Activated CD4-positive, alpha-beta memory T cell treated with anti-CD3 and anti-CD28 coated beads, Interleukin-2, amount 10 ng/mL, durations not matched to agents 7 days and 5 days (primary cell): ENCODE results near the gene DAG1. TPM values are rescaled to one million over a fixed set of nuclear protein-coding genes. Genes with fewer than 3 reads are reported as not detected.

Experiments used
- CTCF ChIA-PET: fragments of 350-600 bp; sonication (Branson Sonifier 250); formaldehyde crosslinking; loops from one replicate; lab custom pipeline; 2021; ENCODE audit warnings: antibody characterized with exemption, inconsistent platforms; lab: Charles Lee
- POLR2A ChIA-PET: fragments of 350-600 bp; sonication (Branson Sonifier 250); formaldehyde crosslinking; loops from one replicate; lab custom pipeline; 2021; ENCODE audit warnings: antibody characterized with exemption; lab: Charles Lee
- DNase-seq: peaks from one replicate; pipeline ENCODE4 v3.0.0-alpha.2; 2020
- H3K27ac Mint-ChIP-seq: one replicate; pipeline ENCODE4 v1.8.0; 2021; ENCODE audit warnings: mild to moderate bottlenecking, mixed read lengths
- H3K27me3 Mint-ChIP-seq: one replicate; pipeline ENCODE4 v1.8.0; 2021; ENCODE audit warnings: mixed read lengths
- H3K36me3 Mint-ChIP-seq: one replicate; pipeline ENCODE4 v1.8.0; 2021; ENCODE audit warnings: low read depth, mixed read lengths
- H3K4me1 Mint-ChIP-seq: one replicate; pipeline ENCODE4 v1.8.0; 2021; ENCODE audit warnings: mixed read lengths
- H3K4me3 Mint-ChIP-seq: one replicate; pipeline ENCODE4 v1.8.0; 2021; ENCODE audit warnings: mild to moderate bottlenecking, mixed read lengths
- H3K9me3 Mint-ChIP-seq: one replicate; pipeline ENCODE4 v1.8.0; 2021; ENCODE audit warnings: mixed read lengths
- total RNA-seq, 2 experiments: library from RNA; stranded (reverse); gene quantifications; one replicate each; pipeline ENCODE4 v1.2.3, GENCODE V29; 2021

Gene DAG1
- total RNA-seq, 2 experiments from 2014 or later: 13.8 to 16.5 TPM

GRCh38 chr3:49456466-49456865 is 13.6 kb upstream of the DAG1 start:
- Mint-ChIP-seq H3K27ac (no peak overlapping the region), H3K9me3 (no peaks in the 10 kb centered on the region), H3K27me3 (no peaks in the 10 kb centered on the region), H3K4me1 (no peaks in the 10 kb centered on the region), H3K36me3 (no peaks in the 10 kb centered on the region), H3K4me3 (no peak overlapping the region)
- no peak for DNase-seq
- CTCF ChIA-PET: interaction anchor here (0.7 to 1.3 kb wide), 2 partner anchors 9 to 116 kb away, joined by 3 to 4 read pairs; partner anchors contain the start of gene USP4
- POLR2A ChIA-PET: no interaction called here

DNA sequence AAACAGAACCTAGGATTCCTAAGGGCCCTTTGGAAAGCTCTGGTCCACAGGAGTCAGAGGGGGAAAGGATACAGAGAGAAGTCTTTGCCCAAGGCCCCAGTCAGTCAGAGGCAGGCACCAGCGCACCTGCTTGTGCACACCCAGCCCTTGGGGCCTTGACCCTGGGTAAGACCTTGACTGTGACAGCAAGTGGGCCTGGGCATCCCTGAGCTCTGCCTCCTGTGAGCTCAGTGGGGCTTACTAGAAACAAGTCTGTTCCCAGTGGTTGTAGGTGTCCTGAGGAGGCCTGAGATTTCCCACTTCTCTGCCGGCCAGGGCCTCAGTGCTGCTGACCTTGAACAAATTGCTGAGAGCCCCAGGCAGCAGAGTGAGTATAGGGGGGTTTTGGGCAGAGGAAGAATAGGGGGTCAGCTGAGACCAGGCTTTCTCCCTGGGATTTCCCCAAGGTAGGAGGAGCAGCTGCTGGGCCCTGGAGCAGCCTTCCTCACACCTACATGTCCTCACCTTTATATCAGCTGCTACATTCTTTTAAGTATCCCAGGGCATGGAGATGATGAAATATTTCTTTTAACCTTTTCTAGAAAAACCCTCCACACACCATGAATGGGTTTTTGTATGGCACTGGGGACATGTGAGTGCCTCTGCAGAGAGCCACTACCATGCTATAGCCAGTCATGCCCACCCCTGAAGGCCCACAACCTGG is 9.7 kb upstream of the DAG1 start:
- Mint-ChIP-seq H3K4me1 (no peaks in the 10 kb centered on the region), H3K9me3 (no peaks in the 10 kb centered on the region), H3K27me3 (no peaks in the 10 kb centered on the region), H3K4me3 (no peak overlapping the region), H3K36me3 (no peaks in the 10 kb centered on the region), H3K27ac (no peak overlapping the region)
- ChIA-PET CTCF (interaction anchor here (1.5 kb wide), 1 partner anchor 10 kb away, joined by 6 read pairs; the partner anchor contains the start of gene DAG1), POLR2A (interaction anchor here (2.1 kb wide), 1 partner anchor 9 kb away, joined by 7 read pairs; the partner anchor contains the start of gene DAG1)
- DNase-seq: no peak

GRCh38 chr3:49460956-49461355 is 9.1 kb upstream of the DAG1 start:
- Mint-ChIP-seq H3K36me3 (no peaks in the 10 kb centered on the region), H3K27ac (no peak overlapping the region), H3K4me3 (no peak overlapping the region), H3K9me3 (no peaks in the 10 kb centered on the region), H3K4me1 (no peaks in the 10 kb centered on the region), H3K27me3 (no peaks in the 10 kb centered on the region)
- ChIA-PET POLR2A (interaction anchor here (2.1 kb wide), 1 partner anchor 9 kb away, joined by 7 read pairs; the partner anchor contains the start of gene DAG1), CTCF (interaction anchor here (1.5 kb wide), 1 partner anchor 9 kb away, joined by 6 read pairs; the partner anchor contains the start of gene DAG1)
- DNase-seq: no peak

- H3K27me3 Mint-ChIP-seq: no peaks in the 10 kb centered on the region
- no peak for DNase-seq
- H3K4me3 Mint-ChIP-seq: no peak overlapping the region
- no peaks in the 10 kb centered on the region for H3K36me3 Mint-ChIP-seq
- H3K27ac Mint-ChIP-seq: no peak overlapping the region
- no peaks in the 10 kb centered on the region for H3K4me1 Mint-ChIP-seq
- H3K9me3 Mint-ChIP-seq: no peaks in the 10 kb centered on the region
- POLR2A ChIA-PET: interaction anchor here (2.1 kb wide), 1 partner anchor 8 kb away, joined by 7 read pairs; the partner anchor contains the start of gene DAG1
- CTCF ChIA-PET: no interaction called here
These were observed 8.5 kb upstream of the DAG1 start for GRCh38 chr3:49461443-49462171.

DNA sequence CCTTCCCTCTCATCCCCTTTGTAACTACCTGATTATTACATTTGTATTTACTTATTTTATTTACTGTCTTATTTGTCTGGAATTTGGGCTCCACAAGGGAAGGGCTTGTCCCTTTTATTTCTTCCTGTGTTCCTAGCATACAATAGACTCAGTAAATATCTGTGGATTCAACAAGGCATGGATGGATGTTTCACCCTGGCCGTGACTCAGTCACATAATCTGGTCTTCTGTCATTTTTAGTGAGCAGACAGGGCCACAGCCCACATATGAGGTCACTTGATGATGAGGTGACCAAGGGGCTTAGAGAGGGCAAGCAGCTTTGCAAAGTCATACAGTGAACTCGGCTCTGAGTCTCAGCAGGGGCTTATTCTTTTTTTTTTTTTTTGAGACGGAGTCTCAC is 7.8 kb upstream of the DAG1 start:
- Mint-ChIP-seq H3K27me3 (no peaks in the 10 kb centered on the region), H3K27ac (no peak overlapping the region), H3K36me3 (no peaks in the 10 kb centered on the region), H3K4me1 (no peaks in the 10 kb centered on the region), H3K9me3 (no peaks in the 10 kb centered on the region), H3K4me3 (no peak overlapping the region)
- ChIA-PET POLR2A (no interaction called here), CTCF (interaction anchor here (2.3 kb wide), 1 partner anchor 13 kb away, joined by 8 read pairs; no protein-coding TSS in a partner anchor)
- no peak for DNase-seq

DNA sequence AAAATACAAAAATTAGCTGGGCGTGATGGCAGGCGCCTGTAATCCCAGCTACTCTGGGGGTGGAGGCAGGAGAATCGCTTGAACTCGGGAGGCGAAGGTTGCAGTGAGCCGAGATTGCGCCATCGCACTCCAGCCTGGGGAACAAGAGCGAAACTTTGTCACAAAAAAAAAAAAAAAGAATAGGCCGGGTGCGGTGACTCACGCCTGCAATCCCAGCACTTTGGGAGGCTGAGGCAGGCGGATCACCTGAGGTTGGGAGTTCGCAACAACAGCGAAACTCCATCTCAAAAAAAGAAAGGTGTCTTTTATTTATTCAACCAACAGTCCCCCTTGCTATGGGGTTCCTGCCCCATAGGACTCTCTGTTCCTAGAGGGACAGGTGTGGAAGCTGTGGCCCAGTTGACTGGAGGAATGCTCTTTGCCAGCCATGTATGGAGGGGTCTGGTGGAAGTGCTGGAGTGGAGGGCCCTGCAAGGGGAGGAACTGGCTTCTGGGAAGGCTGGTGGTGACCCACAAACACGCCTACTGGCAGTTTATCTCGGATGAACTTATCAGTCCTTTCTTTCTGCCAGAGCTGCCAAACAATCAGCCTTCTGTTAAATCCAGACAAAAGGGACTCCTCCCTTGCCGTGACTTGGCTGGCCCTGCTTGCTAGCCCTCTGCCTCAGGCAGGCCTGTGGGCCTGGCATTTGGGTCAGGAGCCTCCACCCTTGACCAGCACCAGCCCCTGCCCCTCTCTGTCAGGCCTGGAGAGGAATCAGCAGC is 4.6 kb upstream of the DAG1 start:
- no peak overlapping the region for H3K4me3 Mint-ChIP-seq
- H3K27ac Mint-ChIP-seq: no peak overlapping the region
- no peak for DNase-seq
- H3K4me1 Mint-ChIP-seq: peaks cover 7% of the 10 kb centered on the region
- no peaks in the 10 kb centered on the region for H3K27me3 Mint-ChIP-seq
- POLR2A ChIA-PET: interaction anchor here (0.7 to 0.9 kb wide), 2 partner anchors 126 to 220 kb away, joined by 3 read pairs; partner anchors contain the start of gene USP4
- CTCF ChIA-PET: interaction anchor here (1.8 kb wide), 1 partner anchor 16 kb away, joined by 4 read pairs; no protein-coding TSS in a partner anchor
- no peaks in the 10 kb centered on the region for H3K9me3 Mint-ChIP-seq
- no peaks in the 10 kb centered on the region for H3K36me3 Mint-ChIP-seq

DNA sequence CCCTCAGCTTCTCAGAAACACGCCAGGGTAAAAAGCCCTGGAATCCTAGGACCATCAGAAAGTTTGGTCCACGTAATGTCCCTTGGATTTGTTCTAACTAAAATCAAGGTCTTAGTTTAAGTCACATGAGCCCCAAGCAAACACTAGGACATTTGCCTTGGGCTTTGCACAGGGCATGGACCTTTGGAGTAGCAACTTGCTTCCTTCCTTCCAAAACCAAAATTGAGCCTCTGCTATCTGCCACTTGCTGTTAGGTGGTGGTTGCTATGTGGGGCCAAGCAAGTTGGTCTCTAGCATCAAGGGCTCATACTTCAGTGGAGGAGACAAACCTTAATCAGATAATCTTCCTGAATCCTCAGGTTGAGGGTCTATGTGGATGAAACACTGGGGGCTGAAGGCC is 4.0 kb upstream of the DAG1 start:
- DNase-seq: no peak
- no peaks in the 10 kb centered on the region for H3K9me3 Mint-ChIP-seq
- H3K27me3 Mint-ChIP-seq: no peaks in the 10 kb centered on the region
- H3K36me3 Mint-ChIP-seq: no peaks in the 10 kb centered on the region
- H3K4me1 Mint-ChIP-seq: peaks cover 8% of the 10 kb centered on the region
- no peak overlapping the region for H3K4me3 Mint-ChIP-seq
- CTCF ChIA-PET: interaction anchor here (1.8 kb wide), 1 partner anchor 17 kb away, joined by 4 read pairs; no protein-coding TSS in a partner anchor
- H3K27ac Mint-ChIP-seq: no peak overlapping the region
- POLR2A ChIA-PET: interaction anchor here (0.9 kb wide), 1 partner anchor 126 kb away, joined by 3 read pairs; the partner anchor contains the start of gene USP4

GRCh38 chr3:49469037-49469935 is 781 bp upstream of the DAG1 start:
- H3K9me3 Mint-ChIP-seq: no peaks in the 10 kb centered on the region
- H3K4me3 Mint-ChIP-seq: peak overlapping the region; percentile 89
- H3K36me3 Mint-ChIP-seq: peaks cover 17% of the 10 kb centered on the region
- H3K27ac Mint-ChIP-seq: peak overlapping the region; percentile 81
- peaks cover 22% of the 10 kb centered on the region for H3K4me1 Mint-ChIP-seq
- ChIA-PET POLR2A (interaction anchor here (0.6 to 3.9 kb wide), 18 partner anchors 9 to 447 kb away, joined by 3 to 23 read pairs (median 6); partner anchors contain the start of genes NDUFAF3, QRICH1, RHOA and TCTA), CTCF (interaction anchor here (0.8 to 2.5 kb wide), 6 partner anchors 9 to 298 kb away, joined by 4 to 12 read pairs (median 6); partner anchors contain the start of genes KLHDC8B and USP4)
- no peak for DNase-seq
- no peaks in the 10 kb centered on the region for H3K27me3 Mint-ChIP-seq

GRCh38 chr3:49470714-49471420 is 800 bp downstream of the DAG1 start:
- Mint-ChIP-seq H3K9me3 (peaks cover 1% of the 10 kb centered on the region), H3K4me1 (peaks cover 28% of the 10 kb centered on the region), H3K36me3 (peaks cover 25% of the 10 kb centered on the region), H3K4me3 (peak overlapping the region; percentile 89), H3K27ac (peak overlapping the region; percentile 94), H3K27me3 (no peaks in the 10 kb centered on the region)
- DNase-seq: no peak
- CTCF ChIA-PET: interaction anchor here (0.6 to 2.5 kb wide), 8 partner anchors 10 to 449 kb away, joined by 3 to 12 read pairs (median 6); partner anchors contain the start of genes NDUFAF3 and USP4
- POLR2A ChIA-PET: interaction anchor here (0.8 to 3.9 kb wide), 24 partner anchors 9 to 623 kb away, joined by 3 to 23 read pairs (median 4); partner anchors contain the start of genes GMPPB, NDUFAF3, NICN1 and PRKAR2A

GRCh38 chr3:49471856-49472495 is 1.9 kb downstream of the DAG1 start:
- H3K4me3 Mint-ChIP-seq: peak overlapping the region; percentile 89
- H3K9me3 Mint-ChIP-seq: peaks cover 2% of the 10 kb centered on the region
- DNase-seq: no peak
- H3K36me3 Mint-ChIP-seq: peaks cover 35% of the 10 kb centered on the region
- peak overlapping the region; percentile 94 for H3K27ac Mint-ChIP-seq
- H3K27me3 Mint-ChIP-seq: no peaks in the 10 kb centered on the region
- ChIA-PET CTCF (interaction anchor here (0.9 to 2.2 kb wide), 2 partner anchors 68 to 132 kb away, joined by 3 to 8 read pairs; partner anchors contain the start of gene USP4), POLR2A (interaction anchor here (1.2 to 2.9 kb wide), 5 partner anchors 18 to 351 kb away, joined by 3 to 22 read pairs (median 5); partner anchors contain the start of genes GMPPB and USP4)
- H3K4me1 Mint-ChIP-seq: peaks cover 37% of the 10 kb centered on the region
